Peyer's patch (tissue), 4 donors: Measurements from ENCODE around the gene MAML3.

Experiments used
- CTCF ChIP-seq, 6 experiments: fragments of 450-650 bp in 4 of 6; fragments of 200-600 bp in 2 of 6; sonication (generic) in 1 of 6; IDR thresholded peaks; one replicate each; pipeline ENCODE4 v1.5.1; 2017 to 2019; ENCODE audit warnings: antibody characterized with exemption in 6 of 6, mild to moderate bottlenecking in 3 of 6, moderate library complexity in 1 of 6
- POLR2A ChIP-seq, 2 donors: fragments of 450-650 bp; IDR thresholded peaks; one replicate each; pipeline ENCODE4 v1.5.1; 2017; ENCODE audit warnings: antibody characterized with exemption in 2 of 2, mild to moderate bottlenecking in 2 of 2, moderate library complexity in 2 of 2

- TF ChIP-seq CTCF (IDR thresholded peaks at IDR 0.05), result no peak
- TF ChIP-seq POLR2A (IDR thresholded peaks at IDR 0.05), result no peak
Observed at GRCh38 chr4:139684351-139684750, 469.6 kb downstream of the MAML3 start.
